HepG2 (cell line): ENCODE results near the gene SMIM36. TPM values are rescaled to one million over a fixed set of nuclear protein-coding genes. Genes with fewer than 3 reads are reported as not detected.
A peak's percentile ranks its signal among the peaks of the same experiment; 100 is the strongest.

Source experiments
- ATAC-seq: fragments of 200-7000 bp; cut with Tn5 transposase; 3 replicates; pipeline ENCODE4 v1.9.1; 2020; ENCODE audit warnings: mild to moderate bottlenecking, moderate library complexity
- BruUV-seq: library from RNA; stranded (reverse); fragments of 400-500 nt; replicated peaks from 2 replicates; lab custom pipeline; 2021; lab: Mats Ljungman, UMichigan
- CTCF ChIA-PET: fragments of 300-600 bp; formaldehyde crosslinking; extraction: SDS; loops from one replicate; lab custom pipeline; 2021; ENCODE audit warnings: low total read pairs, inconsistent platforms, low intra/inter-chr PET ratio; lab: Yijun Ruan, JAX
- POLR2A ChIA-PET: fragments of 350-600 bp; sonication (Branson Sonifier 250); formaldehyde crosslinking; loops from one replicate; lab custom pipeline; 2020; ENCODE audit warnings: antibody characterized with exemption, inconsistent platforms; lab: Yijun Ruan, JAX
- DNase-seq: peaks from one replicate; pipeline ENCODE4 v3.0.0-alpha.2; 2015; ENCODE audit warnings: low spot score
- FAIRE-seq: peaks from 3 replicates; lab custom pipeline; 2011; peaks lifted over from hg19 to GRCh38; lab: Jason Lieb, UNC
- H2AFZ ChIP-seq: one replicate; pipeline ENCODE4 v1.6.1; 2011; ENCODE audit warnings: low read length, inconsistent platforms
- H3K27ac ChIP-seq: fragments of 300-600 bp; 3 replicates; pipeline ENCODE4 v1.8.0; 2011; ENCODE audit warnings: mixed run types, mild to moderate bottlenecking, mixed read lengths, low read length, inconsistent platforms; ENCODE audit not compliant: insufficient read depth; ENCODE audit errors: extremely low read length
- H3K27me3 ChIP-seq, 2 experiments: fragments of 200-600 bp in 1 of 2; 2 replicates in 1 of 2; 3 replicates in 1 of 2; pipeline versions ENCODE4 v1.6.0 to v1.8.0; 2011; ENCODE audit warnings: low read length in 2 of 2, mild to moderate bottlenecking in 2 of 2, moderate library complexity in 2 of 2, inconsistent platforms in 1 of 2; ENCODE audit not compliant: insufficient read depth in 2 of 2, control insufficient read depth in 1 of 2
- H3K36me3 ChIP-seq, 2 experiments: fragments of 200-600 bp in 1 of 2; replicated peaks in 1 of 2; 2 replicates in 1 of 2; 3 replicates in 1 of 2; pipeline versions ENCODE4 v1.5.1 to v1.8.0; 2011; ENCODE audit warnings: low read length in 2 of 2, inconsistent platforms in 1 of 2; ENCODE audit not compliant: insufficient read depth in 2 of 2, control insufficient read depth in 1 of 2
- H3K4me1 ChIP-seq: 2 replicates; pipeline ENCODE4 v1.5.1; 2012; ENCODE audit warnings: low read length, inconsistent platforms; ENCODE audit not compliant: insufficient read depth
- H3K4me2 ChIP-seq: 2 replicates; pipeline ENCODE4 v1.6.0; 2011; ENCODE audit warnings: low read depth, low read length, inconsistent platforms
- H3K4me3 ChIP-seq, 3 experiments: fragments of 200-600 bp in 1 of 3; sonication (generic), shearing (Covaris generic) in 1 of 3; replicated peaks in 1 of 3; 2 replicates each; pipeline ENCODE4 v1.5.1; 2011 to 2016; ENCODE audit warnings: low read length in 3 of 3, inconsistent platforms in 2 of 3, low read depth in 2 of 3, mild to moderate bottlenecking in 2 of 3, control low read depth in 1 of 3, mixed read lengths in 1 of 3; ENCODE audit not compliant: insufficient read depth in 1 of 3
- H3K79me2 ChIP-seq: one replicate; pipeline ENCODE4 v1.6.1; 2011; ENCODE audit warnings: low read length, inconsistent platforms; ENCODE audit not compliant: insufficient read depth
- H3K9ac ChIP-seq: 2 replicates; pipeline ENCODE4 v1.6.0; 2011; ENCODE audit warnings: mild to moderate bottlenecking, low read depth, low read length, inconsistent platforms; ENCODE audit not compliant: insufficient read depth
- H3K9me3 ChIP-seq: 2 replicates; pipeline ENCODE4 v1.5.1; 2012; ENCODE audit warnings: mild to moderate bottlenecking, low read length
- H4K20me1 ChIP-seq: 2 replicates; pipeline ENCODE4 v1.6.0; 2011; ENCODE audit warnings: inconsistent platforms, mild to moderate bottlenecking, low read length, moderate library complexity; ENCODE audit not compliant: insufficient read depth
- BRCA1 ChIP-seq: sonication (generic); formaldehyde crosslinking; IDR thresholded peaks from 2 replicates; pipeline ENCODE4 v1.4.0; 2020; ENCODE audit warnings: missing genetic modification reagents
- DNMT3B ChIP-seq: conservative IDR thresholded peaks from 2 replicates; pipeline ENCODE4 v1.6.1; 2016; ENCODE audit warnings: missing biosample characterization, control low read depth
- EHMT2 ChIP-seq: fragments of 200-600 bp; sonication (generic); IDR thresholded peaks from 2 replicates; pipeline ENCODE4 v1.7.0; 2017; ENCODE audit warnings: antibody characterized with exemption, low read depth, low read length, borderline replicate concordance
- ISL2 ChIP-seq: sonication (generic); formaldehyde crosslinking; IDR thresholded peaks from 2 replicates; pipeline ENCODE4 v1.5.0; 2020; ENCODE audit warnings: missing genetic modification reagents
- MAF1 ChIP-seq: sonication (generic); formaldehyde crosslinking; IDR thresholded peaks from 2 replicates; pipeline ENCODE4 v1.5.0; 2020; ENCODE audit warnings: missing genetic modification reagents, borderline replicate concordance
- MED1 ChIP-seq: sonication (generic); formaldehyde crosslinking; IDR thresholded peaks from 2 replicates; pipeline ENCODE4 v1.4.0; 2020; ENCODE audit warnings: missing genetic modification reagents
- NR2C2 ChIP-seq: sonication (generic); formaldehyde crosslinking; IDR thresholded peaks from 2 replicates; pipeline ENCODE4 v1.4.0; 2020; ENCODE audit warnings: missing genetic modification reagents, mild to moderate bottlenecking, moderate library complexity, borderline replicate concordance
- NR2F1 ChIP-seq, 2 experiments: fragments of 450-650 bp in 1 of 2; formaldehyde crosslinking in 1 of 2; IDR thresholded peaks; 2 replicates each; pipeline versions ENCODE4 v1.5.0 to v1.6.1; 2016 to 2020; ENCODE audit warnings: mild to moderate bottlenecking in 1 of 2, missing compliant biosample characterization in 1 of 2, missing genetic modification reagents in 1 of 2, moderate library complexity in 1 of 2
- PAXIP1 ChIP-seq: sonication (generic); formaldehyde crosslinking; conservative IDR thresholded peaks from 2 replicates; pipeline ENCODE4 v1.4.0; 2020; ENCODE audit warnings: mild to moderate bottlenecking, missing genetic modification reagents, moderate library complexity
- REXO4 ChIP-seq: sonication (generic); formaldehyde crosslinking; IDR thresholded peaks from 2 replicates; pipeline ENCODE4 v1.8.0; 2022; ENCODE audit warnings: missing genetic modification reagents, mild to moderate bottlenecking, borderline replicate concordance
- TCF12 ChIP-seq, 2 experiments: fragments of 450-650 bp in 1 of 2; sonication (generic) in 1 of 2; formaldehyde crosslinking in 1 of 2; IDR thresholded peaks; 2 replicates each; pipeline versions ENCODE4 v1.6.1 to v1.8.0; 2017 to 2022; ENCODE audit warnings: antibody characterized with exemption in 1 of 2, mild to moderate bottlenecking in 1 of 2, missing genetic modification reagents in 1 of 2, moderate library complexity in 1 of 2
- TGIF2 ChIP-seq: IDR thresholded peaks from 2 replicates; pipeline ENCODE4 v1.6.1; 2016; ENCODE audit warnings: control low read depth, missing compliant biosample characterization
- ZBTB1 ChIP-seq: sonication (generic); formaldehyde crosslinking; IDR thresholded peaks from 2 replicates; pipeline ENCODE4 v1.4.0; 2020; ENCODE audit warnings: missing genetic modification reagents, borderline replicate concordance
- ZKSCAN5 ChIP-seq: sonication (generic); formaldehyde crosslinking; IDR thresholded peaks from 2 replicates; pipeline ENCODE4 v1.5.1; 2020; ENCODE audit warnings: mild to moderate bottlenecking, missing genetic modification reagents
- ZNF251 ChIP-seq: sonication (generic); formaldehyde crosslinking; IDR thresholded peaks from 2 replicates; pipeline ENCODE4 v1.9.0; 2021; ENCODE audit warnings: mild to moderate bottlenecking, missing genetic modification reagents
- ZNF547 ChIP-seq: sonication (generic); formaldehyde crosslinking; IDR thresholded peaks from 2 replicates; pipeline ENCODE4 v1.5.1; 2020; ENCODE audit warnings: mild to moderate bottlenecking, missing genetic modification reagents
- ZNF879 ChIP-seq: sonication (generic); formaldehyde crosslinking; IDR thresholded peaks from 2 replicates; pipeline ENCODE4 v1.8.1; 2023; ENCODE audit warnings: missing genetic modification reagents
- WGBS: methylation state at CpG from one replicate; pipeline ENCODE4 v1.1.6; 2017; ENCODE audit warnings: low lambda C conversion rate; 5-methylcytosine and 5-hydroxymethylcytosine counted together
- in situ Hi-C: cut with HindIII; loops from 2 replicates; pipeline ENCODE4 v1.10.0; 2017; ENCODE audit warnings: low pct_unique_long_range_greater_than_20kb; ENCODE audit not compliant: extremely low pct_ligation_motif_present
- intact Hi-C: fragments of 100-400 bp; cut with micrococcal nuclease; formaldehyde crosslinking; loops from one replicate; pipeline ENCODE4 v1.10.0; 2022; ENCODE audit not compliant: unreplicated experiment
- polyA plus RNA-seq, 8 experiments: library from polyadenylated mRNA; depleted of rRNA in 3 of 8; stranded (reverse) in 7 of 8; unstranded in 1 of 8; fragments of >200 nt; fragmentation: Illumina TruSeq in 4 of 8; extraction: Trizol in 4 of 8; gene quantifications; 2 replicates each; pipeline versions ENCODE4 v1.2.1 to v1.2.3, GENCODE V29; 2011 to 2016; ENCODE audit warnings: low read depth in 4 of 8, missing spikeins in 1 of 8, mixed read lengths in 1 of 8; ENCODE audit not compliant: insufficient read depth in 1 of 8
- total RNA-seq, 5 experiments: library from RNA; depleted of rRNA; stranded (reverse); fragments of >200 nt; fragmentation: Illumina TruSeq; extraction: Trizol; gene quantifications; 2 replicates each; pipeline ENCODE4 v1.2.3, GENCODE V29; 2016; ENCODE audit warnings: low read depth in 1 of 5

Gene SMIM36
- total and polyA plus RNA-seq, 2 of the 13 experiments (the other 11 are each of a cell fraction or from before 2014, with no cell fraction given) = not detected

- Histone ChIP-seq H3K4me1 (peaks cover 94% of the 10 kb centered on the region), H3K9ac (peak overlapping the region; percentile 5; the same call in 1 of the 2 replicates), H3K36me3 (no peaks in the 10 kb centered on the region), H3K79me2 (no peaks in the 10 kb centered on the region), H3K4me3 (no peak overlapping the region), H4K20me1 (no peaks in the 10 kb centered on the region), H2AFZ (no peak overlapping the region), H3K27me3 (no peaks in the 10 kb centered on the region), H3K9me3 (no peaks in the 10 kb centered on the region), H3K4me2 (no peak overlapping the region), H3K27ac (peak overlapping the region; percentile 58)
- no peak for FAIRE-seq
- intact Hi-C loops = no loop called here
- POLR2A ChIA-PET = interaction anchor here (0.8 to 1.4 kb wide), 4 partner anchors 19 to 167 kb away, joined by 3 to 14 read pairs (median 4); no protein-coding TSS in a partner anchor
- peak; percentile 85 for DNase-seq
- peak; percentile 64 for ATAC-seq
- WGBS = 44% methylated on average over 5 of the region's 5 CpGs
- CTCF ChIA-PET = no interaction called here
- no TSS peak for BruUV-seq
- in situ Hi-C loops = no loop called here
- TF ChIP-seq TCF12 (IDR thresholded peaks at IDR 0.05) (no peak), TCF12 (CRISPR knock-in tag; IDR thresholded peaks at IDR 0.05) (no peak), NR2C2 (CRISPR knock-in tag) (peak; percentile 37; the same call in 1 of the 2 replicates), ZNF547 (CRISPR knock-in tag) (no peak), PAXIP1 (CRISPR knock-in tag) (0 out of 2 replicates have a peak, but pooled peaks have one; percentile 22), ISL2 (CRISPR knock-in tag) (peak; percentile 43; the same call in 1 of the 2 replicates), ZNF251 (CRISPR knock-in tag) (no peak), BRCA1 (CRISPR knock-in tag) (no peak), EHMT2 (no peak), MED1 (peak; percentile 87), ZKSCAN5 (CRISPR knock-in tag) (no peak), NR2F1 (CRISPR knock-in tag; IDR thresholded peaks at IDR 0.05) (peak; percentile 36 to 57; a peak in 2 of 4 replicates), ZNF879 (CRISPR knock-in tag) (no peak), REXO4 (CRISPR knock-in tag) (no peak), TGIF2 (no peak), DNMT3B (CRISPR knock-in tag) (no peak), ZBTB1 (CRISPR knock-in tag) (no peak), MAF1 (CRISPR knock-in tag) (no peak)
These were observed 59.0 kb downstream of the SMIM36 start for GRCh38 chr17:55452139-55452790.
